GM19372 (cell line): ENCODE measurements around the gene CACNA2D3.

Experiments used
- ATAC-seq: cut with Tn5 transposase; IDR thresholded peaks from one replicate; pipeline ENCODE4 v1.9.1; 2021; ENCODE audit warnings: mild to moderate bottlenecking, low read depth, moderate library complexity; ENCODE audit not compliant: unreplicated experiment

Gene CACNA2D3

GRCh38 chr3:54703923-54704322, 581.6 kb downstream of the CACNA2D3 start:
- ATAC-seq: no peak

DNA sequence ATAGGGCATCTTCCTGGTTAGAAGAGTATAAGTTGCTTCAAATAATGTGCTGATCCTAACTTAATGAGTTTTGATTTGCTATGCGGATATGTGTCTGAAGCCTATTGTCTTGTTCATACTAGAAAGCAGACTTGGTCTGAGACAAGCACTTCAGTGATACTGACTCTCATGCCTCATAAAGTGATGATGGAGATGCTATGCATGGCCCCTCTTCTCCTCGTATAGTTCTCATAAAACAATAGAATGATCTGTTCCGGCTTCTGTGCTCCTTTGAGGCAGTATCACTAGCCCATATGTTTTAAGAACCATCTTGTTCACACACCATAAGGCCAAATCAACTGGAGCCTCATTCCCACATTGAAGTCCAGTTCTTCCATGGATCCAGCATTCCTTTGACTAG, 583.4 kb downstream of the CACNA2D3 start:
- no peak for ATAC-seq

DNA sequence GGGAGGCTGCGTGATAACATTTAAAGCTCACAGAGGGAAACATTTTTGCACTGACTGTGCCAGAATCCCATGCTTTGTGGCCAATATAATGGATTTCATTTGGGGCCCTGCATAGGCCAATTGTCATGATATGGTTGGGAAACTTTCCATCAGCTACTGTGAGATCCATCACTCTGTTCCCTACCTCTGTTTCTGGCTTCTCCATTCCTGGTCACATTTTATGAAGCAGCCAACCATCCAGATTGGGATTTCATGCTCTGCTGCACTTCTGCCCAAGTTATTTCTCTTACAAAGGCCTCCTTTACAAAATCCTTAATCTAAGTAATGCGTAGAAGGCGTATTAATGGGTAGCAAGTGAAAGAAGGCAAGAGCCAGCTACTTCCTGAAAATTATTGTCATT, 584.4 kb downstream of the CACNA2D3 start:
- ATAC-seq: no peak

DNA sequence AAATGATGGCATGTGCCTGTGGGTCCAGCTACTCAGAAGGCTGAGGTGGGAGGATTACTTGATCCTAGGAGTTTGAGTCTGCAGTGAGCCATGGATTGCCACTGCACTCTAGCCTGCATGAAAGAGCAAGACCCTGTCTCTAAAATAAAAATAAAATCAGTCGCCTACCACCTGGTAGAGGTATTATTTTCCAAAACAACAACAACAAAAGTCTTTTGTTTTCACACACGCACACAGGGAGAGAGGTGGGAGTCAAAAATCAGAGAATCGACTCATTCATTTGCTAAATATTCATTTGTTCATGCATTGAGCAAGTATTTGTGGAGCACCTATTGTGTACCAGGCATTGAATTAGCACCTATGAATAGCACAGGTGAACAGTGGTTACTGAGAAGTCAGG, 587.4 kb downstream of the CACNA2D3 start:
- ATAC-seq: no peak

GRCh38 chr3:54710954-54711353, 588.6 kb downstream of the CACNA2D3 start:
- ATAC-seq: no peak

- no peak for ATAC-seq
Measured at GRCh38 chr3:54712539-54712938, 590.2 kb downstream of the CACNA2D3 start.

DNA sequence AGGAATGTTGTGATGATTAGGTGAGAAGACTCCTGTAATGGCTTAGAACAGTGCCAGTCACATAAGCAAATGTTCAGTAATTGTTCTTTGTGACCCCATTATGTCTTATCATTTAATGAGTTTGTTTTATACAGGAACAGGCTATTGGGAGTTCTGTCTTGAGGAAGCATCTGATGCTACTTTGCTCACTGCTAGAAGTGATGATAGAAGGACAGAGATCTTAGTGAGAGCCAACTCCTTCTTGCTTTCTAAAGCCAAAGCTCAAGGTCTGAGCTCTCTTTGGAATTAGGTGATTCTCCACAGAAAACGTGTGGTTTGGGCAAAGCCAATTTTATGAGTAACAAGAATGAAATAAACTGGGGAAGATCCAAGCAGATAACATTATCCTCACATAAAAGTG, 590.7 kb downstream of the CACNA2D3 start:
- no peak for ATAC-seq

- ATAC-seq: no peak
Measured at GRCh38 chr3:54713455-54713854, 591.1 kb downstream of the CACNA2D3 start.

DNA sequence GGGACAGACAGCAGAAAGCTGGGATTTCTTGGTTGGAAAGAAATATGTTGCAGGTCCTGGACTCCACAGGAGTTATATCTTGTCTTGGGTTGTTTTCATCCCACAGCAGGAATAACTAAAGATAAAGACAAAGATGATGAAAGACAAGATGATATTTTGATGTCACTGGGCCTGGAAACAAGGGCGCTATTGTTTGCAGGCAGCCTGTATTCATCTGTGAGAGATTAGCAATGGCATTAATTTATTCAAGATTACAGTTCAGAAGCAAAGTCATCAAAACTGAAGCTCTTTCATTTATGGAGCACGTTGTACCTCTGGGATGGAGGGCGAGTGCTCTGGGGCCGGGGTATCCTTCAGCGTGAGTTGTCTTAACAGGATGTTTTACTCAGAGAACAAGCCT, 591.7 kb downstream of the CACNA2D3 start:
- ATAC-seq: no peak

DNA sequence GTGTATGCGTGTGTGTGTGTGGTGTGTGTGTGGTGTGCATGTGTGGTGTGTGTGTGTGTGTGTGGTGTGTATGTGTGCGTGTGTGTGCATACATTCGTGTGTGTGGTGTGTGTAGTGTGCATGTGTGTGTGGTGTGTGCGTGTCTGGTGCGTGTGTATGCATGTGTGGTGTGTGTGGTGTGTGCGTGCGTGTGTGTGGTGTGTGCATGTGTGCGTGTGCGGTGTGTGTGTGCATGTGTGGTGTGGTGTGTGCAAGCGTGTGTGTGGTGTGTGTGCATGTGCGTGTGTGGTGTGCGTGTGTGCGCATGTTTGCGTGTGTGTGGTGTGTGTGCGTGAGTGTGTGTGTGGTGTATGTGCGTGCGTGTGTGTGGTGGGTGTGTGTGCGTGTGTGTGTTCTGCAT, 595.2 kb downstream of the CACNA2D3 start:
- ATAC-seq: no peak

DNA sequence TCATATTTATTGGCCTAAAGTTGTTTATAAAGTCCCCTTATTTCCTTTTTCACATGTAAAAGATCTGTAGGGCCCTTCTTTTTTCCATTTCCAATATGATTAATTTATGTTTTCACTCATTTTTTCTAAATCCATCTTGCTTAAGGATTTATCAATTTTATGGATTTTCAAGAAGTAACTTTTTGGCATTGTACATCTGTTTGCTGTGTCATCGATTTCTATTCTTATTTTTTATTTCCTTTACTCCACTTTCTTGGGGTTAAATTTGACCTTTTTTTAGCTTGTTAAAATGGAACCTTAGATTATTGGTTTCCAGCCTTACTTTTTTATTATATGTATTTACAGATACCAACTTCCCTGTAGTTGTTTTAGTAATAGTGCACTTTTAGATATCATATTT, 597.6 kb downstream of the CACNA2D3 start:
- ATAC-seq: no peak

- no peak for ATAC-seq
Measured at GRCh38 chr3:54720604-54721003, 598.3 kb downstream of the CACNA2D3 start.

DNA sequence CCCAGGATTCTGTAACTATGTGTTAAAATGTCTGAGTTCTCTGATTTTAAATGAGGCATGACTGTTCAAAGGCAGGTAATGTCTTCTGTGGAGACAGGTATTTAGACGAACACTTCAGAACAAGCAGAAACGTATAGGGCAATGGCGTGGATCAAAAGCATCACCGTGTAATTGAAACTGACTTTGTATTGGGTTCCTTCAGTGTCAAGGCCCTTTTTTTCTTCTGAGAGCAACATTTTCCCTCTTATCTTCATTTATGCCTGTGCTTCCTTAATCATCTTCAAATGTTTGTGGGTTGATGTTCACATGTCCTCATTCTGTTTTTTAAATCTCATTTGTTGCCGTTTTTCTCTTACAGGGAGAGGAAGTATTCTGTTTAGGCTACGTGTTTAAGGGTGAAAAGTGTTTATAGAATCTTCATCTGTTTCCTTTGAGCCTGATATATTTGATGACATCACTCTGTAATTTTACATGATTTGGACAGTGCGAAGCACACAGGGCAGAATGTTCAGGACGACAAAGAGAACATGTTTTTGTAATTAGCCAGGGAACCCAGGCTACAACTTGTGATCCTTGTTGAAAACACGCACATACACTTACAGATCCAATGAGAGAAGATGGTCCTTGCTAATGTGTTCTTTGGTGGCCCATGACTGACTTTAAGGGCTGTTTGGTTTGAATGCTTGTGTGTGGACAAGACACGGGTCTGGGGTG, 609.5 kb downstream of the CACNA2D3 start:
- ATAC-seq: no peak

DNA sequence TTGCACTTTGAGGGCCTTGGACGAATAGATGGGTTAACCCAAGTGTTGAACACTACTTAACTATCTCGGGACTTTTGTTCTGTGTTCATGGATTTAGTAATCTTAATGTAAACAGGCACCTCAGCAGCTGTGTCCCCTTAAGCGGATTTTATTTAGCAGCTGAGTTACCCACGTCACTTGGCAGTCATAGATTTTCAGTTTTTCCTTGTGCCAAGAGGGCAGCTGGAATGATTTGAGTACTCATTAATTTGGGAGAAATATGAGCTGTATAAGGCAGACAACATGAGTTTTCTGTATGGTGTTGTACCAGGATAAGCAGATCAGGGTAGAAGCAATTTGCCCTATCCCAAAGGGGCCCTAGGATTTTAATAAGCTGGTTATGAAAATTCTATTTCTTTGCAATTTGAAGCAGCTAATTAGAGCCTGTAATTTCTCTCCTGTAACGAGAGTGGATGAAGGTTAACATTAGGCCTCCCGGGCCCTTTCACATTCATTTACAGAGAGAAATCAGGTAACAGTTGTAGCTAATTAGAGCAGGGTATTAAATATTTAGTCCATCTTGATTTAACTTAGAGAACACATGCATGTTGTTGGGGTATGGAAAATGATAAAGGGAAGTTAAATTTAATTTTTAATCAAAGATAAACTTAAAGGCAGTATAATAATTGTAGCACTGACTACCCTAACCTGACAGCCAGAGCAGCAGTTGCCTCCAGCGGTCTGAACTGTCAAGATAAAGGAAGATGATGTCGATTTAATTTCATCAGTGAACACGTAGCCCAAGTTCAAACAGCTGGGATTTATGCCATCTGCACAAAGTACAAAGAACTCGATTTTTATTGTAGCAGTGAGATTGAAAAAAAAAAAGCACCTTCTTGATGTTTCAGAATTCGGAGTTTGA, 611.0 kb downstream of the CACNA2D3 start:
- ATAC-seq: no peak

GRCh38 chr3:54736459-54736858, 614.1 kb downstream of the CACNA2D3 start:
- no peak for ATAC-seq

GRCh38 chr3:54743755-54744154, 621.4 kb downstream of the CACNA2D3 start:
- ATAC-seq: no peak

DNA sequence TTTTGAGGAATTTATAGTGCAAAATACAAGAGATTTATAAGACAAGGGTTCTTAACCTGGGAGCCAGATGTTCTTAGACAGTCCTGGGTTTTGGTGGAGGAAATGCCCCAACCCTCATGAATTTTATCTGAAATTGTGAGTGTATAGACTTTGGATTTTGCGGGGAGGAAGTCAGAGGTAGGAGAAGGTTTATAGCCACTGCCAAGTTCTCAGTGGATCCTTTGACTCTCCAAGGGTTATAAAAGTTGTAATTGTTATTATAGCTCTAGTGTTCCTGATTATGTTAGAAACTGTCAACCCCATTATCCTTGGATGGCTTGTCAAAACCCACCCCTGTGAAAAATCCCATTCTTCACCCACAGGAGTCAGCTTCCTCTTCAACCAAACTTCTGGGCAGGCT, 621.9 kb downstream of the CACNA2D3 start:
- ATAC-seq: no peak

DNA sequence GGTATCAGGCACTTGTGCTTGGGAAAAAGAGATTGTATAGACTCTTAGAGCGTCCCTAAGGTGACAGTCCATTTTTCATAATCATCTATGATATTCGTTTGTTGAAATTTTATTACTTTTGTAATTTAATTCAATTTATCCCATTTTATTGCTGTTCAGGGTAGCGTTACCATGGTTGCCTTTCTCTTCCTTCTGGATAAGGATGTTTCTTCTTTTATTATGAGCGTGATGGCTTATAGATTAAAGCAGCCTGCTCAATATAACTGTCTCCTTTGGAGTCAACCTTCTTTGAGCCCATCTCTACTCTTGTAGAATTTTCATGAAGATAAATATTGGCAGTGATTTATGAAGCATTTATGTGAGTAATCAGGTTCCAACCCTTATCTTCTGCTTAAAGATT, 623.5 kb downstream of the CACNA2D3 start:
- no peak for ATAC-seq

GRCh38 chr3:54746722-54747121, 624.4 kb downstream of the CACNA2D3 start:
- ATAC-seq: no peak

DNA sequence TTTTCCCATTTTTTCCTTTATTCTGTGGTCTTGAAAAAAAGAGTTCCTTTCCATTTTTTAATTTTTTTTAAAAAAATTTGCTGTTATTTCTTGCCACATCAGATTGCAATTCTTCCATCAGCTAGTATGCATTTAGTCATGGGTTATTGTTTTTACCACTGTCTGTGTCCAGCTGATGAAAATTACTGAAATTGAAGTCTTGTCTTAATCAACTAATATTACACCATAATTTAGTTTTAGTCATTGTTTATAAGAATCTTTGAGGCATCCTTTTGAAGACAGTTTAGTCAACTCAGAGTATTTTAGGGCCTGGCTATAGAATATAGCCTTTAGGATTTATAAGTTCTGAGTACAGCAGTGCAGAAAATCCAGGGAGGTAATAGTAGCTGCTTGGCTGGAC, 633.4 kb downstream of the CACNA2D3 start:
- ATAC-seq: no peak

DNA sequence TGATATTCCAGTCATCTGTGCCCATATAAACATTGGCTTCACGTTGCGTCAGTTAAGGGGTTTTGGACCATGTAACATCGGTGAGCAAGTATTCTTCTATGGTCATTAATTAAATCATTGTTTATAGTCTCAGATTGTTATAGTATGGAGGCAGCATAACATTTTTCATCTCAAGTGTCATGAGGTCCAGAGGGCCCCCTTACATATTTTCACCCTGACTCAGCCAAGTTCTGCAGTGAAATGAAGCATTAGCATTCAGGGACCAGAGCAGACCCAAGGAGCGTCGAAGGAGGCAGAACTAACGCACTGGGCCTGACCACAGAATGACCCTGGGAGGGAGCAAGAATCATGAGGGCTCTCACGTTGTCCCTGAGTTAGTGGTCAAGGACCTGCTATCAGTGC, 634.0 kb downstream of the CACNA2D3 start:
- ATAC-seq: no peak

DNA sequence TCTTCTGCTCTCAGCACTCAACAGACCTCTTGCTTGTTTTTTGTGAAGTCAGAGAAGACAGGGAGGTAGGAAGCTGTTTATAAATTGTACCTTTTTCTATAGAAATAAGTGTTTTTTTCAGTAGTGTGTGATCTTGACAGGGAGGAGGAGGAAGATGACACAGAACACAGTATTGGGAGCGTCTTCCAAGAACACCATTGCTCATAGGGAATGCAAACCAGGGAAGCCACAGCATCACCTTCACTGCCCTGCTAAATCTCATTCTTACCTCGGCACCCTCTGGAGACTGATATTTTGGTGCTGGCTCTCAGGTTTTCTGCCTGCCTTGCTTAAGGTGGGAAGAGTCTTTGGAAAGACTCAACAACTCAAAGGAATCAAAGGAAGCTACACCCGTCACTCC, 636.1 kb downstream of the CACNA2D3 start:
- no peak for ATAC-seq
